ENCODE data around the gene NR2C2.
"Not testable (repeated sequence)": the region's sequence is repeated elsewhere in the genome, so short reads cannot be mapped to it uniquely, and the experiment has no call there.

Gene NR2C2

DNA sequence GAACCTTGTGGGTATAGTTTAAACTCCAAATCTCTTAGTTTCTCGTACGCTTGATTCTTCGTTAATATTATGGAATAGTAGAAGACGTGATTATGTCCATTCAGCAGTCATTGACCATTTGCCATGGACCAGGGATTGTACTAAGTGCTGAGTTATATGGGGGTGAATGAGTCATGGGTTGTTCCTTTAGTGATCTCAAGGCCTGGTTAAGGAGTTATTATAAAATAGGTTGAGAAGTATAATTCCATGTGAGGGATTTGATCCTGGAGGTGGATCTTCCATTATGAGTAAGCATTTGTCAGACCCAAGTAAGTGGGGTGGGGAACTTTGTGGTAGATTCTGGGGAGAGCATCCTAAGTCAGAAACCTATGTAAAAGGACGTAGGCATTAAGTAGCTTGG, 15.4 kb downstream of the NR2C2 start:
- DNase-seq = no peak

DNA sequence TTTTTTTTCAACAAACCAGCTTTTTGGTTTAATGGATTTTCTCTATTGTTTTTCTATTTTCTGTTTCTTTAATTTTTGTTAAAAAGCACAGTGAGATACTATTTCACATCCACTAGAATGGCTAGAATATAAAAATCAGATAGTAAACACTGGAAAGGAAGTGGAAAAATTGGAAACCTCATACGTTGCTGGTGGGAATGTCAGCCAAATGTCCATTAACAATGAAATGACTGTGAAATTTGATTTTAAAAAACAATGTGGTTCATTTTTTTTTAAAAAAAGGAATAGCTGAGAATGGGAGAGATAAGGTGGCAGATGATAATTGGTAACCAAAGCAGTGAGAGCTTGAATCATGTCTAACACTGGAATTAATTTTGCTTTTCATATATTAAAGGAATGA, 19.9 kb downstream of the NR2C2 start:
- no peak for DNase-seq

DNA sequence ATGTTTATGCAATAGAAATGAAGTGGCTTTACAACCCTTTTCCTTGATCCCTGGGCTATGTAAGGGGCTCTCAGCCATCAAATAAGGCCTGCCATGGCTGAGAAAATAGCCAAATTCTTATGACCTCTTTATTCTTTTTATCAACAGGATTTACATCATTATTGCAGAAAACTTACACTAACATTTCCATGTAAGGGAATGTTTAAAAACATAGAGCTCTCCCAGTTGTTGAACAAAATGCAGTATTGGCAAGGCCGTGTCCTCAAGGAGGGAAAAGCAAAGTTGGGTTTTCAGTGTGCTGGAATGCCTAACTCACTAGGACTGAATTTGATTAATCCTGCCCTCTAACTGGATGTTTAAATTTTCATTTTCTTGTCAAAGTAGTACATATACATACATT, 22.3 kb downstream of the NR2C2 start:
- DNase-seq = no peak

DNA sequence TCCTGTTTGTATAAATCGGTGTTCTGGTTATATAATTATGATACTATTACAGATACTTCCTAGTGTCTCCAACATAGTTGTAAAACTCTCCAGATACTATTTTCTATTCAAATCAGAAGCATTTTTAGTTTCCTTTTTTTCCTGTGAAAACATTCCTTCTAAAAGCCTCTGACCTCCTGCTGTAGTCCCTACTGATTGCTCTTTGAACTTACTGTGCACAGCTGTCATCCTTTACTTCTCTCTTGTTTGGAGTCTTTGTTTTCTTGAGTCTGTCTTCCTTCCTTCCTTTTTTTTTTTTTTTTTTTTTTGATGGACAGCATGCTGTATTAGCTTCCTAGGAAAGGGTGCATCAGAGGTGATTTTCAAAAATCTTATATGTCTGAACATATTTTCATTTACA, 28.9 kb downstream of the NR2C2 start:
- DNase-seq = no peak

DNA sequence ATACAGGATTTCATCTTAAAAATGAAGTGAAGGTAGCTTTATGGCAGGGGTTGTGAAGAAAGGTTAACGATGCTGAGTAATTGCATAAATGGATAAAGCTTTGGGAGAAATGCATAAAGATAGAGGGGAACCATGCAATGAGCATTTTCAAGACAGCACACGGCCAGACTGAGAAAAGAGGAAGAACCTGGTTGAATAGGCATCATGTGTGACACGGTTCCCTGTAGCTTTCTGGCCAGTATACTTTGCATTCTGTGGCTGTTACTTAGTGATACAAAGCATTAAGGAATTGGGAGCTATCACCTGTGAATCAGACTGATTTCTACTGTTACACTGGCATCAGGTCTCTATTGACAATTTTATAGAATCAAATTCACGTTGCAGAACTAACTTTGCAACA, 33.3 kb downstream of the NR2C2 start:
- DNase-seq = no peak

DNA sequence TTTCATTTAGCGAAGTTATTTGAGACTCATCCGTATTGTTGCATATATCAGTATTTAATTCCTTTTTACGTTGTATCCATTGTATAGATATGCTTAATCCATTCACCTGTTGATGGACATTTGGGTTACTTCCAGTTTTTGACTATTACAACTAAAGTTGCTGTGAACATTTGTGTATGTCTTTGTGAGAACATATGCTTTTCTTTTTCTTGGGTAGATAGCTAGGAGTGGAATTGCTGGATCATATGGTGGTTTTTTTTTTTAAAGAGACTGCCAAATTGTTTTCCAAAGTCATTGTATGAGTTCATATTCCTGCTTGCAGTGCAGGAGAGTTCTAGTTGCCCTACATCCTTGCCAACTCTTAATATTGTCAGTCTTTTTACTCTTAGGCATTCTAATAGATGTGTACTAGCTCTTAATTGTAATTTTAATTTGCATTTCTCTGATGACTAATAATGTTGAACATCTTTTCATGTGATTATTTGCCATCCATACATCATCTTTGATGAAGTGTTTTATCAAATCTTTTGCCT, 37.3 kb downstream of the NR2C2 start:
- DNase-seq = no peak

DNA sequence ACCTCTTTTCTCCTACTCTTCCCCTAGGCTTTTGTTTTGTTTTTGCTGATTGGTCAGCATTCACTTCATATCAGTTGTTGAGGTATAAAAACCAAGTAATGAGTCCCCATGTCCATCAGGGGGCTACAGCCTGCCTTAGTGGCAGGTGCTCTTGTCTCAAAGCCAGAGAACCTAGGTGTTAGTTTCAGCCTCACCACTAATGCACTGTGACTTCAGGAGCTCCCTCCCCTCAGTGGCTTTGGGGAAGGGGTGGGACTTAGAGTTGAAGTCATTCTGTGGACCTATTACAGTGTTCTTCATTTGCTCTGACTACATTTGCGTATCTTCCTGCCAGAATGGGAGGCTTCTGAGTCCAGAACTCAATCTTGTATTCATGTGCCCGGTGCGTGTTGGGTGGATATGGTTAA, 41.6 kb downstream of the NR2C2 start:
- peak in 2 of 5 experiments; percentile 10 to 79 for DNase-seq

DNA sequence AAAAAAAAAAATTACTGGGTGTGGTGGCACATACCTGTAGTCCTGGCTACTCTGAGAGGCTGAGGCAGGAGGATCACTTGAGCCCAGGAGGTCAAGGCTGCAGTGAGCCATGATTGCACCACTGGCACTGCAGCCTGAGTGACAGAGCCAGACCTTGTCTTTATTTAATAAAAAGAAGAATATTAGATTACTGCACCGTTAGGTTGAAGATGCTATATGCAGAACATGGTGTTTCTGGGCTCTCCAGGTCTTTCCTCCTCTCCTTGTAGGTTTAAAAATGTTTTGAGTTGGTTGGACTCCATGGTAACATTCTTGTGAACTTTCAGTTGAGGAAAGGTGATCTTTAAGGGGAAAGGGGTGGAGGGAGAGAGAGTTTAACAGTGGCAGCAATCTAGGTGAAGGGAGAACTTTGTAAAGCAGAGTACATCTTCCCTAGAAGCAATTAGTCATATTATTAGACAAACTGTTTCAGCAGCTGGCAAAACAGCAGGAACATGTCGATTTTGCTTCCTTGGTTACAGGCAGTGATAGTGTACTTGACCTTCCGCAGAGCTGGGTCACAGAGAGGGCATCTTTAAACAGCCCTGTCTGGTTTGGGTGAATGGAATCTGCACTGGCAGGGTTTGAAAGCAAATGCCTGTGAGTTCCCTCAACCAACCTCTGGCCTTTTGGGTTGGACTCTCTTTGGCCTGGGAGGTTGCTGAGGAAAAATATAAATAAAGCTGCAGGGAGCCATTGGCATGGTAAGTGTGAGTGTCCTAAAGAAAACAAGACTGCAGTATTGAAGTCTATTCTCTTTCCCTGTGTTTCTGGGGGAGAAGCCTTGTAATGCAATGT, 42.8 kb downstream of the NR2C2 start:
- DNase-seq = no peak

DNA sequence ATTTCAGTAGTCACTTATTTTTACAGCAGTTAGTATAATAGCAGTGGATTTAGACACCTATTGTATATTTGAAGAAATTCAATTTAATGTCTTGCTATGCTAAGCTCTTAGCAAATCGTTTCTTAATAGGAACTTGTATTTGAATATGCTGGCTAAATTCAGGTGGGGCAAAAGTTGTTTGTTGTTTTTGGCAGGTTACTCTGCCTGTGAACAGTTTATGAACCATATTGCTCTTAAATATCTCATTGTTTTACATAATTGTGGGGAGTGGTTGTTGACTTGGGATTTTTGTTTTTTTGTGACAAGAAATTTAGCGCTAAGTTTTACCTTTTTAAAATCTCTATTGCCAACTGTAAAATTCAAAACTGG, 43.4 kb downstream of the NR2C2 start:
- no peak for DNase-seq

DNA sequence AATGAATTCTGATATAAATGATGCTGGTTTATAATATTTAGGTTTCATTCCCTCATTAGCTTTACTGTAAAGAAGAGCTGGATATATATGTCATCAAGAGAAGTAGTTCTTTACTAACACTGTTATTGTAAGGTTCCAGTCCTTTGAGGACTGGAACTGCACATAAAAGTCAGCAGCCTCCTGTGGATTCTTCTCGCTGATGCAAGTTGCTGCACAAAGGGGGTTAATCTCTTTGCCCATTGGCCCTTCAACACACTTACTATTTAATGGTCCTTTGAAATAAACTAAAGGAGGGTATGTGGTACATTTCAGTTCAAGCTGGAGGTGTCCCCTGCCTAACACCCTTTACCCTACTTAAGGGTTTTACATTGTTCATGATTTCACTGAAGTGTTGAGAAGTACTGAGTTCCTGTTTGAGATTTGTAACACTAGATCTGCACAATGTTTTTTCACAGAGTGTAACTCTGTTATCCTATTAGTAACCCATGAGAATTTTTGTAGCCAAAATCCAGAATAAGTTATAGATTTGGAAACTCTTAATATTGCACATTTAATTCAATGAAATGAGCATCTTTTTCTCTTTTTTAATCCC, 43.9 kb downstream of the NR2C2 start:
- no peak for DNase-seq

DNA sequence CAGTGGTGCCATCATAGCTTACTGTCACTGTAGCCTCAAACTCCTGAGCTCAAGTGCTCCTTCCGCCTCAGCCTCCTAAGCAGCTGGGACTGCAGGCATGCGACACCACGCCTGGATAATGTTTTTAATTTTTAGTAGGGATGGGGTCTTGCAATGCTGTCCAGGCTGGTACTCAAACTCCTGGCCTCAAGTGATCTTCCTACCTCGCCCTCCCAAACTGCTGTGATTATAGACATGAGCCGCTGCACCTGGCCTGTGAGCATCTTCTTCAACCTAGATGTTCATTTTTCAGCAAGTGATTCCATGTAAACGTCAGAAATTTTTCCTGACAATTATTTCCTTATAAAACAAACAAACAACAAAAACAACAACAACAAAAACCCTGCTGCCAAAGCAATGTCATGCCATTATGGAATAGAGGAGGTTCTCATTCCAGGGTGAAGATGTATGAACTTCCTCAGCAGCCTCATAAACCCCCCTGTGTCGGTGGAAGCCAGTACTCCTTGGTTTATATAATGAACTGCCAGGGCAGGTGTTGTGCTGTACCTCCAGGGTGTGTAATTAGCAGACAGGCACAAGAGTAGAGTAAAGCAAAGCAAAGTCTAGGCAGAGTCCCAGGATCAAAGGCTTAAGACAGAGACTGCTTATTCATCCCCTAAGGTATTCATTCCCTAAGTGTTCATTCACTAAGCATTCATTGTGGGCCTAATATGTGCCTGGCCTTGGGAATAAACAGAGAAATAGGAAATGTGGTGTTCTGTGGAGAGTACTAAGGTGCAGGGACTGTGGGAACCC, 44.6 kb downstream of the NR2C2 start:
- DNase-seq = no peak

DNA sequence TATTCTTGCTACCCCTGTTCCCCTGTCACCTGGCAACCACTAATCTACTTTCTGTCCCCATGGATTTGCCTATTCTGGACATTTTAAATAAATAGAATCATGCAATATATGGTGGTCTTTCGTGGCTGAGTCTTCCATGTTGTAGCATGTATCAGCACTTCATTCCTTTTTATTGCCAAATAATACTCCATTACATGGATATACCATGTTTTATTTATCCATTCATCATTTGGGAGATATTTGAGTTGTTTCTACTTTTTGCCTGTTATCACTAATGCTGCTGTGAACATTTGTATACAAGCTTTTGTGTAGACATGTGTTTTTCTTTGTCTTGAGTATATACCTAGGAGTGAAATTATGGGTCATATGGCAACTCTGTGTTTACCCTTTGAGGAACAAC, 50.6 kb downstream of the NR2C2 start:
- no peak for DNase-seq

DNA sequence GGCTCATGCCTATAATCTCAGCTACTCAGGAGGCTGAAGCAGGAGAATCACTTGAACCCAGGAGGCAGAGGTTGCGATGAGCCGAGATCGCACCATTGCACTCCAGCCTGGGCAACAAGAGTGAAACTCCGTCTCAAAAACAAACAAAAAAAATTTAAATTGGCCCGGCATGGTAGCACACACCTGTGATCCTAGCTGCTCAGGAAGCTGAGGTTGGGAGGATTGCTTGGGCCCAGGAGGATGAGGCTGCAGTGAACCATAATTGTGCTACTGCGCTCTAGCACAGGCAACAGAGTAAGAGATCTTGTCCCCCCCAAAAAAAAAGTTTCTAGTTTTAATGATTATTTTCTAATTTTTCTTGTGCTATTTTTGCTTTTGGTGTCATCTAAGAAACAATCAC, 51.8 kb downstream of the NR2C2 start:
- not testable (repeated sequence) for DNase-seq

DNA sequence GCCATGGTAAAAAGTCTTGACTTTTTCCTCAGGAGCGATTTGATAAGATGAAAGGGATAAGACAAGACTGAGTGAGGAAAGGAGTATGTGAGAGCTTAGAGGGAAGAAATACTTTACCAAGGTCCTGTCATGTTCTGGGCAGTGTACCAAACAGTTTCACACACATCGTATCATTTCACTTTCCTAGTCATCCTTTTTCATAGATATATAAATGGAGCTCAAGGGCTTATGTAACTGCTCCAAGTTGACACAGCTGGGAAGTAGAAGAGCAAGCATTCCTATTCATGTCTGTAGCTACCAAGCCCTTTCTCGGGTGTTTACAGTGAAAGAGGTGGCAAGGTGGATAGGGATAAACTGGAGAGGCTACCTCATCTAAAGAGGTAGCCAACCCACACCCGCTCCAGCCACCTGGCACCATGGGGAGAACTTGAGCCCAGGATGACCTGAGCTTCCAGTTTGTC, 60.3 kb downstream of the NR2C2 start:
- no peak for DNase-seq

DNA sequence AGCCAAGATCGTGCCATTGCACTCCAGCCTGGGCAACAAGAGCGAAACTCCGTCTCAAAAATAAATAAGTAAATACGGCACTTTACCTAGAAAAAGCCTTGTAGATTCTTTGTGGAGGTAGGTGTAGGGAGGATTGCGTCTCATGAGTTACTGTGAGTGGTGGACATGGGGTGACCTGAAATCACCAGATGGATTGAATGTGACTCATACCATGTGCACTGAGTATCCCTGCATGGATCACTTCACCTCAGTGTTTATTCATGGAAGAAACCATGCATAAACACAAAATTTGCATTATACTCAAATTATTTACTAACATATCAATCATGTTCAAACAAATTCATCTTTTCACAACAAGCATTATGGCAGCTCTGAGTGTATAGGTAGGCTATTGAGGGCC, 61.8 kb downstream of the NR2C2 start:
- no peak for DNase-seq

DNA sequence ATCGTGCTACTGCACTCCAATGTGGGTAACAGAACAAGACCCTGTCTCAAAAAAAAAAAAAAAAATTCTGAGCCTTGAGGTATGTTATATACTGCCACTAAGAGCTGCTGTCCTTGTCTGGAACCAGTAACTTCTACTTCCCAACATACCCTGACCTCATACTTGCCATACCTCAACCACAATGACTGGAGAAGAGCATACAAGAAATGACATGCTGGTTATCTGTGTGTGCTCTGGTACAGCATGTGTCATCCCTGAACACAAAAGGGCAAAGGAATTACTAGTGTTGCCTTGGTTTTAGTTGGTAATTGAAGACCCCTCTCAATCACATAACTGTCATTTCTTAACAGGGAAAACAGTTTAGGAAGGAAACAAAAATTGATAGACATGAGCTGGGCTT, 63.3 kb downstream of the NR2C2 start:
- DNase-seq = peak in 1 of 5 experiments; percentile 13

DNA sequence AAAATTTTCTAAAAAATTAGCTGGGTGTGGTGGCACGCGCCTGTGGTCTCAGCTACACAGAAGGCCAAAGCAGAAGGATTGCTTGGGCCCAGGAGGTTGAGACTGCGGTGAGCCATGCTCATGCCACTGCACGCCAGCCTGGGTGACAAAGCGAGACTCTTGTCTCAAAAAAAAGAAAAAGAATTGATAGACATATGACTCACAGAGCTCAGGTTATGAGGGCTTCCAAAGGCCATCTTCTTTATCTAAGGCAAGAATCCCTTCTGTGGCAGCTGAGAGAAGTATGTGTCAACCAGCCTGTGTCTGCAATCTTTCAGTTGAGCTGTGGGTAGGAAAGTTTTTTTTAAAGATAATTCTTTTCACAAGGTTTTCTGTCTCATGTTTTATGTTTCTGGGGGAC, 63.8 kb downstream of the NR2C2 start:
- DNase-seq = peak in 1 of 5 experiments; percentile 11

DNA sequence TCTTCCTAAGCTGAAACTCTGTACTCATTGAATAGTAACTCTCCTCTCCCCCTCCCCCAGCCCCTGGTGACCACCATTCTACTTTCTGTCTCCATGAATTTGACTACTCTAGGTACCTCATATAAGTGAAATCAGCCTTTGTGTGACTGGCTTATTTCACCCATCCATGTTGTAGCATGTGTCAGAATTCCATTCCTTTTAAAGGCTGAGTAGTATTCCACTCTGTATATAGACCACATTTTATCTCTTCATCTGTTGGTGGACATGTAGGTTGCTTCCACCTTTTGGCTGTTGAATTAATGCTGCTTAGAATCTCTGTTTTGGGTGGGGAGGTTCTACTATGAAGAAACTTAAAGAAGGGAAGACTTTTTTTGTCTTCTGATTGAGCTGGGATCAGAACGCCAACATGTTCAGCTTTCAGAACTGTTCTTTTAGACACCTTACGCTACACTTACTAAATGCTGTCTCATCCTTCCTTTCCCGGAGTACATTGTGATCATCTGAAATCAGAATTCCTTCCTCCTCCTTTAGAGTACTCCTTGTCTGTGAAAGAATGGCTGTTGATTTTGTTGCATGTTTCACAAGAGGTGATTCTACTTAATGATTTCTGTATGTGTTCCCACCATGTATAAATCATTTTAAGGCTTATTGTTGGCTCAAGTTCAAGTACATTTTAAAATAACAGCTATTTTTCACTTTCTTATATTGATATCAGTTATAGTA, 67.4 kb downstream of the NR2C2 start:
- no peak for DNase-seq

DNA sequence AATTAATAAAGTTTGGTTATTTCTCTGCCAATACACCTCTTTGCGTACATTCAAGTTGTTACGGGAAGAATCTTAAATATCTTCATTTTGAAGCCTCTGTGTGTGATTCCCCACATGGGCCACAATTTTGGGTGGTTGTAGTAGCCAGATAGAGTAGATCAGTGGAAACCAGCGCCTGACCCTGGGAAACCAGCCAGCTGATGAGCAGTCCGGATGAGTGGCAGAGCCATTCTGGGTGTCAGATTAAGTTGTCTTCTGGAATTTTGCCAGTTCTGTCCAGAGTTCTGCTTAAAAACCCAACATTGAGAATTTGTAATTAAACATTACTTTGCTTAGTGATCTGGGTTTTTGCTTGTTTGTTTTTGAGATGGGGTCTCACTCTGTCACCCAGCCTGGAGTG, 68.1 kb downstream of the NR2C2 start:
- no peak for DNase-seq

DNA sequence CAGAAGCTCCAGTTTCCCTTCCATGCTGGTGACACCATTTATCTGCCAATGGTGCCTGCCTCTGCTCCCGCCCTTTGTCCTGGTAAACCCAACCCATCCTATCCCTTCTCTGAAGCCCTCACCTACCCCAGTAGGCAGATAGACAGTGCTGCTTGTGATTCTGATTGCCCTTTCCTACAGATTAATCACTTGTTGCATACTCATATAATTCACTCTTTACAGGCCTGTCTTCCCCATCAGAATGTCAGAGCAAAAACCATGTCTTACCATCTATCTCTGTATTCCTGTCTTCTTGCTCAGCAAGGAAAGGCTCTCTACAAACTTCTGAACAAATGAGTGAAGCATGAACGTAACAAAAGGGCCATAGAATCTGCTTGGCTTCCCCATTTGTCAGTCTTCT, 69.8 kb downstream of the NR2C2 start:
- no peak for DNase-seq

DNA sequence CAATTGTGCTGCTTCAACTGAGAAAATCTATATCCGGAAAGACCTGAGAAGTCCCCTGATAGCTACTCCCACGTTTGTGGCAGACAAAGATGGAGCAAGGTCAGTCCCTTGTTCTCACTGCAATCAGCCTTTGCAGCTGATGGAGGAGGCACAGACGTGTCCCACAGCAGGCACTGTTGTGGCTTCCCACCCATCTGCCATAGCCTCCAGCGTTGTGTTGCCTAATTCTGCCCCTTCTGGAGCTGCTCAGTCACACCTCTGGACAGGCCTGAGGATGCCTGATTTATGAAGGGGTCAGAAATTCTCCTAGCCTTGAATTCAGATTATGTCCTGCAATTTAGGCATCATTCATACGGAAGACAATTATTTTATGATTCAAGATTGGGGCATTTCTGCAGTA, 75.9 kb downstream of the NR2C2 start:
- DNase-seq = no peak

DNA sequence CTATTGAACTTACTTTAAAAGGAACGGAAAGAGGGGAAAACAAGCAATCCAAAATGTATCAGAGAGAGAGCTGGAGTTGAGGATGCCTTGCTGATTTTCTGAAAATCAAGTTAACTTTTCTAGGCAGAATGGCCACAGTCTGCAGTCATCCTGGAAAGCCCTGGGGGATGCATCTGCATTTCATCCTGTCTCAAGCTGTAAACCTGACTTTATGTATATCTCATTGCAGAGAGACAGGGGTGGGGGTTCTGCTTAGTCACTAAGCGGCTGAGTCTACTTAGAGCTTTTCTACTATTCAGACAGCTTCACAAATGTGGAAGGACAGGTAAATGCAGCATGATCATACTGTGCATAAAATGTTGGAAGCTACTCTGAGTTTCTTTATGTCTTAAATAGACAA, 76.3 kb downstream of the NR2C2 start:
- no peak for DNase-seq

DNA sequence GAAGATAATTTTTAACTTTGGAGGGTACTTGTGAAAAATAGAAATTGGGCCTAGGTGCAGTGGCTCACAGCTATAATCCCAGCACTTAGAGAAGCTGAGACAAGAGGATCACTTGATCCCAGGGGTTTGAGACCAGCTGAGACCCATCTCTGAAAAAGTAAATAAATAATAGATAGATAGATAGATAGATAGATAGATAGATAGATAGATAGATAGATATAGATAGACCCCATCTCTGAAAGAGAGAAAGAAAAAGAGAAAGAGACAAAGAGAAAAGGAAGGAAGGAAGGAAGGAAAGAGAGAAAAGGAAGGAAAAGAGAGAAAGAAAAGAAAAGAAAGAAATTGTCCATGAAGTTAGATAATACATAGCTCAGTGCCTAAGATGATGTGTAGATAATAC, 82.2 kb downstream of the NR2C2 start:
- DNase-seq = no peak
